ENCODE measurements around the gene GATA6.
"Not testable (repeated sequence)": the region's sequence is repeated elsewhere in the genome, so short reads cannot be mapped to it uniquely, and the experiment has no call there.

Gene GATA6

GRCh38 chr18:22210311-22210754 is 40.9 kb downstream of the GATA6 start:
- DNase-seq: peak; percentile 62

GRCh38 chr18:22211657-22212056 is 42.3 kb downstream of the GATA6 start:
- DNase-seq: peak; percentile 75

- DNase-seq: no peak
These were observed 44.1 kb downstream of the GATA6 start for GRCh38 chr18:22213333-22213973.

DNA sequence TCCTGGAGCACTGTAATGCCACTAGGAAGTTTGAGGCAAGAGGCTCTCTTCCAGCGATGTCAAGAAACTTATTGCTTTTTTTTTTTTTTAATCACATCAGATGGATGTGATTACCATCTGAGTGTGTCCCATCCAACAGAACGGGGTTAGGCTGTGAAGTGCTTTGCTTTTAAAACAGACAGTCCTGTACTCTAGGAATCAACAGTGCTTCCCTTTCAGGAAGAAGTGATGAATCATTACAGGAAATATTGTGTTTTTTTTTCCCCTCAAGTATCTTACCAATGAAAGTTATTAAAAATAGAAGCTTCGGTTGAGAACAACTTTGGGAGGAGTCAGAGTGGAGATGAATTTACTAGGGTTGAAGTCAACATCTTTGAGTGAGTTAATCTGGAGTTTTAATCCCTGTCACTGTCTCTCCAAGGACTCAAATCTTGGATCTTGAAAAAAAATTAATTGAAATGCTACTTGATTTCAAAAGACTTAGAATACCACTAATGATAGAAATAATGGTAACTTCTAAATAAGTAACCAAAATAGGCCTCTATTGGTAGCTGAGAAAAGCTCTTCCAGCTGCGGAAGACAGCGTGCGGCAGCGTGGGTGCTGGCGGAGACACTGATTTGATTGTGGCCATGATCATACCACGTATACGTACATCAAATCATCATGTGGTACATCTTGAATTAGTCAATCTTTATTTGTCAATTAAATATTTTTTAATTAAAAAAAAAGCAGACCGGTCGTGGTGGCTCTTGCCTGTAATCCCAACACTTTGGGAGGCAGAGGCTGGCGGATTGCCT is 45.5 kb downstream of the GATA6 start:
- DNase-seq: no peak

- DNase-seq: no peak
These were observed 49.4 kb downstream of the GATA6 start for GRCh38 chr18:22218835-22219234.

DNA sequence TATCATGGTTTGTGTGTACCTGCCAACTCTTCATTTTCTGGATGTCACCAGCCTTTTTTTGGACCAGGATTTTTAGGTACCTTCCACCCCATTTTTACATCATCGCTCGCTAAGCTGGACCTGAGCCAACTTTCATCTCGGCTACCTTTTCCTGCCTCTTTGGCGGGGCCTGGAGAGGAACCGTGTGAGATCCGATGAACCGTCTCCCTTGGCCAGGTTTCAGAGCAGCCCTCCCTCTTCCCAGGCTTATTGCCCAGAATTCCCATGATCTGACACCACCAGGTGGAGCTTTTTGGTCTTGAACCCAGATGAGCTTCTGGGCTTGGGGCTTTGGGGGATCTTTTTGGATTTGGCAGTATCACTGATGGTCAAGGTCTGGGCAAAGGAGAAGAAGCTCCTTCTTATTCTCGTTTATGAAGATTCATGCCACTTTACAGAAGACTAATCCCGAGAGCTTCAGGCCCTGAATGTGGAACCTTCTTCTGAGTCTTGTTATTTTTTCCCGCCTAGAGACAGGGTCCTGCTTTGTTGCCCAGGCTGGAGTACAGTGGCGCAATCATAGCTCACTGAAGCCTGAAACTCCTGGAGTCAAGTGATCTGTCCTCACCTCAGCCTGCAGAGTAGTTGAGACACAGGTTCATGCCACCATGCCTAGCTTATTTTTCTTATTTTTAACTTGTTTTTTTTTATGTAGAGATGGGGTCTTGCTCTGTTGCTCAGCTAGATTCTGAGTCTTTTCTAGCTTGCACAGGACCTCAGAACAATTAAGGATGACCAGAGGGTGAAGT is 50.4 kb downstream of the GATA6 start:
- DNase-seq: no peak

- DNase-seq: not testable (repeated sequence)
These were observed 51.2 kb downstream of the GATA6 start for GRCh38 chr18:22220585-22220984.

DNA sequence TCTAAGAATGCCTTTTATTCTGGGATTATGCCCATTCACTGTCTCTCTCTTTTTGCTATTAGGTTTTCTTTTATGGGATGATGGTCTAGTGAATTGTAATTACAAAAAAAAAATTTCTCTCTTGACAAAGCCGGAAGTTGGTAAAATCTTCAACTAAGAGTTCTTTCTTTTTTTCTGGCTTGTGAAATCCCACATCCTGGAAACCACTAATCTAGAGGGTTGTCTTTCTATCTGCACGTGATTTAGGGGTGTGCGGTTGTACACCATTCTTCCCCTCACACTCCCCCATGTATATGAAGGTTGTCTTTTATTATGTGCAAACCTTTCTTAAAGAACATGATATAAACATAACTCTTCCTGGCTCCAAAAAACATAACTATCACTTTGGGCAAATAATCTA is 52.0 kb downstream of the GATA6 start:
- no peak for DNase-seq

DNA sequence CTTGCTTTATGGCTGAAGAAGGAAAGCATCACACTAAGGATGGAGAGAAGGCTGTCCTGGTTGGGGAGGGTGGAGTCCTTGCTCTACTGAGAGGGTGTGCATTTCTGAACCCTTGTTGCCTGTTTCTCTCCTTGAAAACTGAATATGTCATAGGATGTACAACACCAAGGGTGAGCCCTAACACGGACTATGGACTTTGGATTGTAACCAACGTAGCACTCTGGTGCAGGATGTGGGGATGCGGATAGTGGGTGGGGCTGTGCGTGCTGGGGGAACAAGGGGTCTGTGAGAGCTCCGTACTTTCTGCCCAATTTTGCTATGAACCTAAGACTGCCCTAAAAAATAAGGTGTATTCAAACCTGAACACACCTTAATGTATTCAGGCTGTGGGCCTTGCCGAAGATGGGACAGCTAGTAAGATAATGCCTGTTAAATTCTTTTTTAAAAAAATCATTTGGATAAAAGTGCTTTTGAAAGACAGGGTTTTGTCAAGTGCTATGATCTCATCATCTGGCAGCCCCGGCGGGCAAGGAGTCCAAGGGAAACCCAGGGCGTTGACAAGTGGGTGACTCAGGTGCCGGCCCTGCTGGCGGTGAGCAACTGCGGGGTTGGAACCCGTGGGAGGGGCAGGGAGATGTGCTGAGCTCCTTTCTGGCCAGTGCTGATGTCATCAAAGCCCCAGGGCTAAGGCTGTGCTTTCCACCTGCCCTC is 54.0 kb downstream of the GATA6 start:
- peak; percentile 99 for DNase-seq

- no peak for DNase-seq
These were observed 54.6 kb downstream of the GATA6 start for GRCh38 chr18:22223965-22224322.

DNA sequence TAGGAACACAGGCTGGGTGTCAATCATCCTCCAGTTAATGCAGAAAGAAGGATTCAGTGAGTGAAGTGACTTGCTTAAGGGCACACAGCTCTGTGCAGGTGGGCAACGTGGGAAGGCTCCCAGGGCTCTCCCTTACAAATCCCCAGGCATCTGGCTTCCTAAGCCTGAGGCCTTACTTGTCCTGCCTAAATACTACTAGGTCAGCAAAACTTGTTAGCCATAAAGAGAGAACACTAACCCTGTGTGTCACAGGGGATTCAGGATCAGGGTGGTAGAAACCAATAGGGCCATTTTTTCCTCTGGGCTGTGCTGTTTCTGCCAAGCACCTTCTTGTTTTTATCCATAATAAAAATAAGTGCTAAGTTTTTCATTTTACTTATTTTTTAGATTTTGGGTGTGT is 55.0 kb downstream of the GATA6 start:
- no peak for DNase-seq

DNA sequence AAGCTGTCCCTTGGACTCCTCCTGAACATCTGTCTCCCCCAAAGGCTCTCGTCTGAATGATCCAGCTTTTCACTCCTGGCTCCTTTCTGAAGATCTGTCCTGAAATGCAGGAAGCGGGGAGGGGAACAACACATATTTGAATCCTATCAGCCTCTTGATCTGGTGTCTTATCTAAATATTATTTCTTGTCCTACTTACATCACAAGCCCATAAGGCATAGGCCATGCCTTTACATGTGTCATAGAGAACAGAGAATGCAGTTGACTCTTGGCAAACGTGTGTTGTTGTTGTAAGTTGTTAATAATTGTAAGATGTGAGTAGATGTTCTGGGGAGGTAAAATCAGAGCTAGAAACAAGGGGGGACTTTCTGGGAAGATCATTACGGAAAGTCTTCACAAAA is 57.4 kb downstream of the GATA6 start:
- no peak for DNase-seq

GRCh38 chr18:22228976-22229375 is 59.6 kb downstream of the GATA6 start:
- peak; percentile 64 for DNase-seq

- no peak for DNase-seq
These were observed 60.2 kb downstream of the GATA6 start for GRCh38 chr18:22229456-22230124.

GRCh38 chr18:22230471-22230945 is 61.1 kb downstream of the GATA6 start:
- DNase-seq: peak; percentile 78

- no peak for DNase-seq
These were observed 63.9 kb downstream of the GATA6 start for GRCh38 chr18:22233266-22233665.

- no peak for DNase-seq
These were observed 68.6 kb downstream of the GATA6 start for GRCh38 chr18:22238036-22238435.

DNA sequence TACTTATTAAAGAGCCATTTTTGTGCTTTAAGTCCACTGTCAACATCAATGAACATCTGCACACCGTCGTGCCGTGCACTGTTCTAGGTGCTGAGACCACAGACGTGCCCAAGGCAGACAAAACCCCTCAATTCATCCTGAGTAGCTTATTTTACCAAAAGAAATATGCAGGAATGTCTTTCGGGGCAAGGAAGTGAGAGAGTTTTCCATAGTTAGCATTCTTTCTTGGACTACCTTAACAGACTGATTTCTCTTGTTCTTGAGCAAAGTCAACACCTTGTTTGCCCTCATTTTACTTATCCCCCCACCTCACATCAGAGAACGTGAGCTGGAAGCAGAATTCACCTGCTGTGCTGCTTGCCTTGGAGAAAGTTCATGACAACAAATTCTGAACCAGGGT is 69.3 kb downstream of the GATA6 start:
- DNase-seq: no peak

DNA sequence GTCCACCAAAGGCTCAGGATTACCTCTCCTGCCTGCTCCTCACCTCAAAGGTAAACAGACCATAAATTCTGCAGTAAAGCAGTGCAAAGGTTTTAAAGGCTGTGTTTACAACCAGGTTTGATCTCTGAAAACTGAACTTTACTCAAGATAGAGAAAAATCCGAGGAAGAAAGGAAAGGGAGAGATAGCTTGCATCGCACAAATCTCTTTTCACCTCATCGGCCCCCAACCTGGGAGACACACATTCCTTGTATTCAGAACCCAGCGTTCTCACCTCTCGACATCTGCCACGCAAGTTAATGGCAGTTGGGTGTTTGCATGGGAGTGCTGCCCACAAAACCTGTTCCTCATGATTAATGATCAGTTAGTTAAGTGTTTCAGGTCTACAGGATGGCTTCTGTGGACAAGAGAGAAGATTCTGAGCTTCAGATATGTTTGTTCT is 72.6 kb downstream of the GATA6 start:
- DNase-seq: no peak

- no peak for DNase-seq
These were observed 74.1 kb downstream of the GATA6 start for GRCh38 chr18:22243513-22243912.

DNA sequence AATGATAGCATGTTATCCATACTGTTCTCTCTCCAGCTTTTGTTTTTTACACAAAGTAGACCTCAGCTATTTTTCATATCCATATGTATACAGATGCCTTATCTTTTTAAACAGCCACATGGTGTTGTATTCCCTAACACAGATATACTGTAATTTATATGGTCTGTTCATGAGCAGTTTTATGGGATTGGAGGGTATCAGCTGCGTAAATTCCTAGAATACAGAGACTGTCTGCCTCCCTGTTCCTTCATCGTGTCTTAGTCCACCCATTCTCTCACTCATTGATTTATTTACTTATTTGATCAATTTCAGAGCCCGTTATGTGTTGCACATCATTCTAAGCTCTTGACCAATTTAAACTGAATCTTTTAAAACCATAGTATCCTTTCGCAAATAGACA is 80.6 kb downstream of the GATA6 start:
- DNase-seq: no peak

DNA sequence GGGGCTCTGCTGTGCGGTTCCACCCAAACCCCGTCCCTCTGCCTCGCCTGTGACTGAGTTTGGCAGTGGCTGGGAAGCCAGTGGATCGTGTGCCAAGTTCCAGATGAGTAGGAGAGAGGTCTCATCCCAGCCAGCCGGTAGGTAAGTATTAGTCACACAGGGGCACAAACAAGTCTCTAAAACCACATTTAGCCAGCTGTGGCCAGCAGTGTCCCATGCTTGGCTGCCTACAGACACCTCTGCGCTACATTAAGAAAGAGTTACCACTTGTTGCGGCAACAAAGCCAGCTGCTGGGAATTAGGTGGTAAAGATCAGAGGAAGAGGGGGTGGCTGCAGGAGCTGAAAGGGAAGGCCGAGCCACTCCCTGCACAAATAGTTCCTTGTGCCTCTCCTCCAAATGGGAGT is 81.2 kb downstream of the GATA6 start:
- no peak for DNase-seq
